Tibial nerve (tissue), 4 donors: ENCODE data around the gene ZNF775. TPM values are rescaled to one million over a fixed set of nuclear protein-coding genes. Genes with fewer than 3 reads are reported as not detected.
A peak's percentile ranks its signal among the peaks of the same experiment; 100 is the strongest.

Experiments used
- DNase-seq, 2 donors: peaks; one replicate each; pipeline ENCODE4 v3.0.0-alpha.2; 2019; ENCODE audit warnings: low spot score in 2 of 2
- H3K27ac ChIP-seq, 4 donors: fragments of 200-600 bp; sonication (generic) in 3 of 4; one replicate each; pipeline ENCODE4 v1.5.1; 2017 to 2019; ENCODE audit warnings: mild to moderate bottlenecking in 1 of 4
- H3K27me3 ChIP-seq, 2 donors: fragments of 200-600 bp; sonication (generic) in 1 of 2; one replicate each; pipeline versions ENCODE4 v1.5.1 to v1.6.0; 2017 to 2019
- H3K36me3 ChIP-seq, 3 donors: fragments of 200-600 bp; sonication (generic); one replicate each; pipeline ENCODE4 v1.5.1; 2018 to 2019
- H3K4me1 ChIP-seq, 4 donors: fragments of 200-600 bp; sonication (generic) in 3 of 4; one replicate each; pipeline ENCODE4 v1.5.1; 2017 to 2019
- H3K4me3 ChIP-seq, 4 donors: fragments of 200-600 bp; sonication (generic) in 3 of 4; one replicate each; pipeline ENCODE4 v1.5.1; 2017 to 2019; ENCODE audit warnings: mild to moderate bottlenecking in 1 of 4, moderate library complexity in 1 of 4
- H3K9me3 ChIP-seq, 4 donors: fragments of 200-600 bp; sonication (generic) in 3 of 4; one replicate each; pipeline ENCODE4 v1.5.1; 2017 to 2019
- CTCF ChIP-seq, 5 experiments: fragments of 200-600 bp in 3 of 5; fragments of 450-650 bp in 2 of 5; sonication (generic) in 3 of 5; IDR thresholded peaks; one replicate each; pipeline ENCODE4 v1.5.1; 2016 to 2019; ENCODE audit warnings: antibody characterized with exemption in 5 of 5, mild to moderate bottlenecking in 3 of 5, moderate library complexity in 2 of 5
- EP300 ChIP-seq, 2 donors: sonication (generic); formaldehyde crosslinking; IDR thresholded peaks; one replicate each; pipeline ENCODE4 v1.6.1; 2017; ENCODE audit warnings: antibody characterized with exemption in 2 of 2, mild to moderate bottlenecking in 1 of 2
- POLR2A ChIP-seq, 2 donors: fragments of 450-650 bp; IDR thresholded peaks; one replicate each; pipeline ENCODE4 v1.6.1; 2017; ENCODE audit warnings: antibody characterized with exemption in 2 of 2, mild to moderate bottlenecking in 2 of 2, moderate library complexity in 2 of 2
- WGBS, 2 donors: methylation state at CpG; one replicate each; pipeline ENCODE4 v1.1.5; 2018; 5-methylcytosine and 5-hydroxymethylcytosine counted together
- total RNA-seq, 4 donors: library from RNA; depleted of rRNA; stranded (reverse); fragments of >200 nt; gene quantifications; one replicate each; pipeline ENCODE4 v1.1.0, GENCODE V29; 2016

Gene ZNF775
- 10 to 100 TPM in 2 of 4 donors, 1 to 10 TPM in 2; 5.9 to 14.3 (median 11.6) TPM for total RNA-seq

- H3K4me3 ChIP-seq: peak within 1 kb of the TSS; percentile 78 to 99 (median 88)
- WGBS, 2 donors: 0 to 1% methylated on average over 36 to 57 of the region's 60 CpGs
- DNase-seq: peak; percentile 88 to 93
- H3K27me3 ChIP-seq: no peaks in the 10 kb centered on the region
- H3K27ac ChIP-seq: peak within 1 kb of the TSS; percentile 82 to 97 (median 89)
- H3K4me1 ChIP-seq: peaks cover 0 to 71% (median 26%) of the 10 kb centered on the region in 4 donors
- peaks cover 0 to 16% (median 0%) of the 10 kb centered on the region in 3 donors for H3K36me3 ChIP-seq
- H3K9me3 ChIP-seq: no peaks in the 10 kb centered on the region
- peak; percentile 39 to 81 for TF ChIP-seq POLR2A (IDR thresholded peaks at IDR 0.05)
- TF ChIP-seq CTCF (IDR thresholded peaks at IDR 0.05): peak in 2 of 5 experiments; percentile 9 to 59
- TF ChIP-seq EP300 (IDR thresholded peaks at IDR 0.05): peak in 1 of 2 donors; percentile 87
Observed at GRCh38 chr7:150378853-150379440, at the start of gene ZNF775. ZNF775 (plus strand) TSS chr7:150379330; CDS start chr7:150388471, 9,141 bp downstream.

GRCh38 chr7:150329331-150330120, 49.6 kb upstream of the ZNF775 start:
- Histone ChIP-seq H3K4me1 (peaks cover 0 to 11% (median 0%) of the 10 kb centered on the region in 4 donors), H3K9me3 (no peaks in the 10 kb centered on the region), H3K36me3 (peaks cover 0 to 47% (median 0%) of the 10 kb centered on the region in 3 donors), H3K27me3 (no peaks in the 10 kb centered on the region), H3K27ac (no peak overlapping the region), H3K4me3 (no peak overlapping the region)
- DNase-seq: no peak
- no peak for TF ChIP-seq EP300 (IDR thresholded peaks at IDR 0.05)
- TF ChIP-seq POLR2A (IDR thresholded peaks at IDR 0.05): no peak
- TF ChIP-seq CTCF (IDR thresholded peaks at IDR 0.05): no peak
- WGBS, 2 donors: 82 to 86% methylated on average over 15 to 22 of the region's 22 CpGs

- DNase-seq: no peak
- Histone ChIP-seq H3K4me3 (no peak overlapping the region), H3K4me1 (peaks cover 0 to 11% (median 2%) of the 10 kb centered on the region in 4 donors), H3K36me3 (peaks cover 0 to 47% (median 0%) of the 10 kb centered on the region in 3 donors), H3K27me3 (no peaks in the 10 kb centered on the region), H3K27ac (no peak overlapping the region), H3K9me3 (no peaks in the 10 kb centered on the region)
- TF ChIP-seq POLR2A (IDR thresholded peaks at IDR 0.05): no peak
- TF ChIP-seq EP300 (IDR thresholded peaks at IDR 0.05): no peak
- TF ChIP-seq CTCF (IDR thresholded peaks at IDR 0.05): no peak
- 89 to 92% methylated on average over 13 to 18 of the region's 19 CpGs for WGBS, 2 donors
Observed at GRCh38 chr7:150330211-150330885, 48.8 kb upstream of the ZNF775 start.

- H3K27ac ChIP-seq: no peak overlapping the region
- WGBS, 2 donors: 93 to 94% methylated on average over 18 of the region's 18 CpGs
Observed at GRCh38 chr7:150332852-150333635, 46.1 kb upstream of the ZNF775 start.

More at GRCh38 chr7:150332852-150333635, 46.1 kb upstream of the ZNF775 start:
- peaks cover 0 to 51% (median 0%) of the 10 kb centered on the region in 3 donors for H3K36me3 ChIP-seq
- DNase-seq: no peak
- H3K4me1 ChIP-seq: peaks cover 0 to 34% (median 8%) of the 10 kb centered on the region in 4 donors
- no peaks in the 10 kb centered on the region for H3K9me3 ChIP-seq
- no peak overlapping the region for H3K4me3 ChIP-seq
- no peaks in the 10 kb centered on the region for H3K27me3 ChIP-seq
- no peak for TF ChIP-seq POLR2A (IDR thresholded peaks at IDR 0.05)
- no peak for TF ChIP-seq EP300 (IDR thresholded peaks at IDR 0.05)
- TF ChIP-seq CTCF (IDR thresholded peaks at IDR 0.05): no peak
